HL-60 (cell line): ENCODE measurements around the gene SFRP4.

Source experiments
- DNase-seq, 2 experiments: peaks; one replicate each; pipeline ENCODE4 v3.0.0-alpha.2; 2010 to 2020; ENCODE audit warnings: low read depth in 1 of 2, low spot score in 1 of 2
- H3K27ac ChIP-seq: fragments of 250-450 bp; sonication (Bioruptor Pico); replicated peaks from 2 replicates; pipeline ENCODE4 v1.5.1; 2020; ENCODE audit warnings: mild to moderate bottlenecking, moderate library complexity
- H3K27me3 ChIP-seq: fragments of 250-450 bp; sonication (Bioruptor Pico); 2 replicates; pipeline ENCODE4 v1.5.1; 2021; ENCODE audit warnings: mild to moderate bottlenecking, moderate library complexity; ENCODE audit not compliant: insufficient read depth, poor library complexity, severe bottlenecking
- H3K4me3 ChIP-seq: replicated peaks from 2 replicates; pipeline ENCODE4 v1.5.1; 2011; ENCODE audit warnings: mild to moderate bottlenecking, control low read depth, low read length; ENCODE audit not compliant: insufficient read depth
- GABPA ChIP-seq: IDR thresholded peaks from 2 replicates; pipeline ENCODE4 v1.6.1; 2012; ENCODE audit warnings: low read depth
- POLR2AphosphoS5 ChIP-seq: IDR thresholded peaks from 2 replicates; pipeline ENCODE4 v1.6.1; 2012; ENCODE audit warnings: low read depth
- SPI1 ChIP-seq: IDR thresholded peaks from 2 replicates; pipeline ENCODE4 v1.6.1; 2012; ENCODE audit warnings: low read depth, mild to moderate bottlenecking, borderline replicate concordance
- TF ChIP-seq, protein P1 (sequence below): IDR thresholded peaks from 2 replicates; pipeline ENCODE4 v1.6.1; 2012; ENCODE audit warnings: low read depth; ENCODE audit not compliant: insufficient replicate concordance
- TF ChIP-seq, protein P2 (sequence below): IDR thresholded peaks from one replicate; pipeline ENCODE4 v1.5.1; 2011; ENCODE audit warnings: low read length, control low read depth, inconsistent platforms; ENCODE audit not compliant: insufficient read depth

Gene SFRP4

DNA sequence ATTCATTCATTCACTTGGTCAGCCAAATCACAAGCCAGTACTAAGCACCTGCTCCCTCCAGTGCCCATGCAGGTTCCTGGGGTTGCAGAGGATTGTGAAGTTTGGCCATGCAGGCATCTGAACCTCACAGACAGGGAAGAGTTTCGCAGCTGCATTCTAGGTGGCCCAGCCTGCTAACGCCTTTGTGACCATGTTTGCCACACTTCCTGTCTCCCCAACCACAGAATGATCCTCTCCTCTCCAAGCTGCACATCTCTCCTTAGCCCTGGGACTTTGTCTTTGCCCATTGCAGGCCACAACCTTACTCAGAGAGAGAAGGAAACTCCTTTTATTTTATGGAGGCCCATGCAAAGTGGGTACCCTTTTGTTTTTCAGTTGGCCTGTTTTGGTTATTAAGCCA is 35.6 kb upstream of the SFRP4 start:
- DNase-seq: peak; percentile 79 to 90
- peak; percentile 54; the same call in 1 of the 2 replicates for TF ChIP-seq GABPA
- peak; percentile 90 for TF ChIP-seq POLR2AphosphoS5
- peak; percentile 51; the same call in 1 of the 2 replicates for TF ChIP-seq SPI1
- TF ChIP-seq, protein P1, sequence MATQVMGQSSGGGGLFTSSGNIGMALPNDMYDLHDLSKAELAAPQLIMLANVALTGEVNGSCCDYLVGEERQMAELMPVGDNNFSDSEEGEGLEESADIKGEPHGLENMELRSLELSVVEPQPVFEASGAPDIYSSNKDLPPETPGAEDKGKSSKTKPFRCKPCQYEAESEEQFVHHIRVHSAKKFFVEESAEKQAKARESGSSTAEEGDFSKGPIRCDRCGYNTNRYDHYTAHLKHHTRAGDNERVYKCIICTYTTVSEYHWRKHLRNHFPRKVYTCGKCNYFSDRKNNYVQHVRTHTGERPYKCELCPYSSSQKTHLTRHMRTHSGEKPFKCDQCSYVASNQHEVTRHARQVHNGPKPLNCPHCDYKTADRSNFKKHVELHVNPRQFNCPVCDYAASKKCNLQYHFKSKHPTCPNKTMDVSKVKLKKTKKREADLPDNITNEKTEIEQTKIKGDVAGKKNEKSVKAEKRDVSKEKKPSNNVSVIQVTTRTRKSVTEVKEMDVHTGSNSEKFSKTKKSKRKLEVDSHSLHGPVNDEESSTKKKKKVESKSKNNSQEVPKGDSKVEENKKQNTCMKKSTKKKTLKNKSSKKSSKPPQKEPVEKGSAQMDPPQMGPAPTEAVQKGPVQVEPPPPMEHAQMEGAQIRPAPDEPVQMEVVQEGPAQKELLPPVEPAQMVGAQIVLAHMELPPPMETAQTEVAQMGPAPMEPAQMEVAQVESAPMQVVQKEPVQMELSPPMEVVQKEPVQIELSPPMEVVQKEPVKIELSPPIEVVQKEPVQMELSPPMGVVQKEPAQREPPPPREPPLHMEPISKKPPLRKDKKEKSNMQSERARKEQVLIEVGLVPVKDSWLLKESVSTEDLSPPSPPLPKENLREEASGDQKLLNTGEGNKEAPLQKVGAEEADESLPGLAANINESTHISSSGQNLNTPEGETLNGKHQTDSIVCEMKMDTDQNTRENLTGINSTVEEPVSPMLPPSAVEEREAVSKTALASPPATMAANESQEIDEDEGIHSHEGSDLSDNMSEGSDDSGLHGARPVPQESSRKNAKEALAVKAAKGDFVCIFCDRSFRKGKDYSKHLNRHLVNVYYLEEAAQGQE: no peak
- Histone ChIP-seq H3K27me3 (no peaks in the 10 kb centered on the region), H3K4me3 (no peak overlapping the region), H3K27ac (peak overlapping the region; percentile 53)

DNA sequence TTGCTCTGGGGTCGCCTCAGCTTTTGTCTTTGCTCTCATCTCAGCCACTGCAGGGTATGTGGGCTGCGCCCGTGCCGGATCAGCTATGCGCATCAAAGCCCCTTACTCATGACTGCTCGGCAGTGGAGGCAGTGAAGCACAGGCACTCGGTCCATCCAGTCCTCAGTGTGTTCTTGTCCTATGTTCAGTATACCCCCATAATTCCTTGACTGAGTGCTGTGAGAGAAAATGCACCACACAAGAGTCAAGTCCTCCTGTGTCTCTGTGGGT is 31.3 kb upstream of the SFRP4 start:
- Histone ChIP-seq H3K27ac (no peak overlapping the region), H3K4me3 (no peak overlapping the region), H3K27me3 (no peaks in the 10 kb centered on the region)
- TF ChIP-seq, protein P2, sequence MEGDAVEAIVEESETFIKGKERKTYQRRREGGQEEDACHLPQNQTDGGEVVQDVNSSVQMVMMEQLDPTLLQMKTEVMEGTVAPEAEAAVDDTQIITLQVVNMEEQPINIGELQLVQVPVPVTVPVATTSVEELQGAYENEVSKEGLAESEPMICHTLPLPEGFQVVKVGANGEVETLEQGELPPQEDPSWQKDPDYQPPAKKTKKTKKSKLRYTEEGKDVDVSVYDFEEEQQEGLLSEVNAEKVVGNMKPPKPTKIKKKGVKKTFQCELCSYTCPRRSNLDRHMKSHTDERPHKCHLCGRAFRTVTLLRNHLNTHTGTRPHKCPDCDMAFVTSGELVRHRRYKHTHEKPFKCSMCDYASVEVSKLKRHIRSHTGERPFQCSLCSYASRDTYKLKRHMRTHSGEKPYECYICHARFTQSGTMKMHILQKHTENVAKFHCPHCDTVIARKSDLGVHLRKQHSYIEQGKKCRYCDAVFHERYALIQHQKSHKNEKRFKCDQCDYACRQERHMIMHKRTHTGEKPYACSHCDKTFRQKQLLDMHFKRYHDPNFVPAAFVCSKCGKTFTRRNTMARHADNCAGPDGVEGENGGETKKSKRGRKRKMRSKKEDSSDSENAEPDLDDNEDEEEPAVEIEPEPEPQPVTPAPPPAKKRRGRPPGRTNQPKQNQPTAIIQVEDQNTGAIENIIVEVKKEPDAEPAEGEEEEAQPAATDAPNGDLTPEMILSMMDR: no peak
- no peak for TF ChIP-seq POLR2AphosphoS5
- TF ChIP-seq SPI1: no peak
- TF ChIP-seq GABPA: no peak
- TF ChIP-seq, protein P1: no peak
- DNase-seq: no peak

DNA sequence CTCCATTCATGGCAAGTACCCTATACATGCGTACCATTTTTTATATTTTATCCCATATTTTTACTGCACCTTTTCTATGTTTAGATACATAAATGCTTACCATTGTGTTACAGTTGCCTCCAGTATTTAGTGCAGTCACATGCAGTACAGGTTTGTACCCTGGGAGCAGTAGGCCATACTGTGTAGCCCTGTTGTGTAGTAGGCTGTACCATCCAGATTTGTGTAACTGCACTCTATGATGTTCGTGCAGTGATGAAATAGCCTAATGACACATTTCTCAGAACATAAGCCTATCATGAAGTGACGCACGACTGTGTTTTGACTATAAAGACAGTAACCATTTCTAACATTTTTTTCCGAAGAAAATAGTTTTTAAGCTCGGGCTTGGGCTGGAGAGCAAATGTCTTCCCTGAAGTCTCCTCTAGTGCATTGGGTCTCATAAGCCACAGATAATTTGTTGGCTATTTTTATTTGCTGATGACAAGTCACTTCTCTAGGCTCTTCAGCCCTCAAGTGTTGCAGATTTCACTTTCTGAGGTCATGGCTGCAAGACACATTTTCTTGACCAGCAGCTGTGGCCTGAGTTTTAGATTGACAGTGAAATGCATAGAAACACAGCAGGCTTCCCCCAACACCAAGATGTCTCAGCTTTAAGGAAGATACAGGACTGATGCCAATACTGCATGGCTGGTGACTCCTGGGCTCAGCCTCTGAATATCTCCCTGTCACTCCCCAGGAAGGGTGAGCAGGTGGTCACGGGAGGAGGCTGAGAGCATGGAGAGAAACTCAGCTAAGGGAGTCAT is 30.7 kb upstream of the SFRP4 start:
- Histone ChIP-seq H3K27ac (no peak overlapping the region), H3K27me3 (no peaks in the 10 kb centered on the region), H3K4me3 (no peak overlapping the region)
- DNase-seq: no peak
- TF ChIP-seq, protein P1: no peak
- TF ChIP-seq POLR2AphosphoS5: no peak
- TF ChIP-seq, protein P2: no peak
- TF ChIP-seq SPI1: no peak
- no peak for TF ChIP-seq GABPA
